HG03159 (cell line): ENCODE results near the gene DSCAM.
"Not testable (repeated sequence)": the region's sequence is repeated elsewhere in the genome, so short reads cannot be mapped to it uniquely, and the experiment has no call there.

Source experiments
- ATAC-seq: cut with Tn5 transposase; IDR thresholded peaks from one replicate; pipeline ENCODE4 v1.9.1; 2021; ENCODE audit warnings: mild to moderate bottlenecking, moderate library complexity; ENCODE audit not compliant: unreplicated experiment

Gene DSCAM

GRCh38 chr21:40846587-40847411, at the start of gene DSCAM:
TSS of gene DSCAM (minus strand) at chr21:40847158. CDS start at chr21:40846661, 497 bp downstream.
- no peak for ATAC-seq

- ATAC-seq: not testable (repeated sequence)
Observed at GRCh38 chr21:40895697-40896096, 48.7 kb upstream of the DSCAM start.

DNA sequence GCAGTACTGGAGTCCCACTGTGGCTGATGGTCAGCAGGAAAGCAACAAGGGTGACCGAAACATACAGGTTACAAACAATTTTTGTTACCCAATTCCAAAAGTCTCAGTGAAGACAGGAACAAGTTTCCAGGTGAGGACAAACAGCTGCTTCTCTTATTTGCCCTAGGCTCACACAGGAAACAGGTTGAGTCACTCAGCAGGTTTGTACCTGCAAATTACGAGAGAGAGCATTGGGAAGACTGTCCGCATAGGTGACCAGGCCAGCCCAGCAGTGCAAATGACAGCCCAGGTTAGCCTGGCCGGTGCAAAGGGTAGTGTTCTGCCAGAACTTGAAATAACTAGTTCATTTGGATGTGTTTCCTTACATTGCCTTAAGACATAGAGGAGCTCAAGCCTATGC, 40.0 kb upstream of the DSCAM start:
- ATAC-seq: no peak

- ATAC-seq: no peak
Observed at GRCh38 chr21:40886006-40886405, 39.0 kb upstream of the DSCAM start.

DNA sequence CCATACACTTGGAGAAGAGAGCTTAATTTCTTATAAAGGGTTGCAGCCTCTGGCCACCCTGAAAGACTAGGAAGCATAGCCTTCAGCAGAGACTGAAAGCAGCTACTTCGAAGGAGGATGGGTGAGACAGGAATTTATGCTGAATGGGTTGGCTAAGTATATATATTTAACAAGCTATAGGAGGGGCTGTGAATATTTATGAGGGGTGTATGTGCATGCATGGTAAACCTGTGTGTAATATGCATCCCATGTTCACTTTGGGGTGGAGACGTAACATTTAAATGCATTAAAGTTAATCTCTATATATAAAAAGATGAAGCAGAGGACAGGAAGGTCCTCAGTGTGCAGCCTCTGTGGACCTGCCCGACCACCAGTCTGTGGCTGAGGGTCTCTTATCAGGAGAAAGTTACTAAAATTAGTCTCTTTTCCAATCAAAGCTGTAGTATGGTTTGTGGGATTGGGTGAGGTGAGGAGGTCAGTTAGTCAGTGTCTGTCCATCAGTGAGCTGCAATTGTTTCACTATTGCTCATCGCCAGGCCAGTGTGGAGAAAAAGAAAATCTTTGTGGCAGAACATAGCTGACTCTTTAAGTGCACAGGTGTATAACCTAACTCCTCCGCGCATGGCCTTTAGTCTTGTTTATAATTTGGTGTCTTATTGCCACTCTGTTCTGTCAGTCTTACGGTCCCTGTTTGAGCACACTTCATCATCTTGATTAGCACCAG, 35.4 kb upstream of the DSCAM start:
- ATAC-seq: no peak

DNA sequence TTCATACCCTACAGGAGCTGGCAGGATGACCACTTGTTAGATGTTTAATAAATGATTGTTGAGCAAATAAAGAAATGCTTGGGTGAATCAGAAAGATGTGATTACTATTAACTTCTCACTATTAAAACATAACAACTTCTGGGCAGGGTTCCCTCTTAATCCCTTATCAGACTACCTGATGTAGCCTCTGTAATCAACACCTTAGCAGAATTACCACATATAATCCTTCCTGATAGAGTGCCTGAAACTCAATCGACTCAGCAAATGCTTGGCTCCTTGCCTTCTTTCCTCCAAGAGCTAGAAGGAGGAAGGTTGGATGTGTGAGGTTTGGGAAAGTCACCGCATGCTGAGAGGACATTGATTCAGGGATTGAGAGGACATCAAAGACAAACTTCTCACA, 34.8 kb upstream of the DSCAM start:
- no peak for ATAC-seq

GRCh38 chr21:40871099-40871498, 24.1 kb upstream of the DSCAM start:
- ATAC-seq: no peak

- ATAC-seq: no peak
Observed at GRCh38 chr21:40863839-40864238, 16.9 kb upstream of the DSCAM start.

- no peak for ATAC-seq
Observed at GRCh38 chr21:40858517-40858916, 11.6 kb upstream of the DSCAM start.

- ATAC-seq: no peak
Observed at GRCh38 chr21:40853956-40854688, 7.2 kb upstream of the DSCAM start.

DNA sequence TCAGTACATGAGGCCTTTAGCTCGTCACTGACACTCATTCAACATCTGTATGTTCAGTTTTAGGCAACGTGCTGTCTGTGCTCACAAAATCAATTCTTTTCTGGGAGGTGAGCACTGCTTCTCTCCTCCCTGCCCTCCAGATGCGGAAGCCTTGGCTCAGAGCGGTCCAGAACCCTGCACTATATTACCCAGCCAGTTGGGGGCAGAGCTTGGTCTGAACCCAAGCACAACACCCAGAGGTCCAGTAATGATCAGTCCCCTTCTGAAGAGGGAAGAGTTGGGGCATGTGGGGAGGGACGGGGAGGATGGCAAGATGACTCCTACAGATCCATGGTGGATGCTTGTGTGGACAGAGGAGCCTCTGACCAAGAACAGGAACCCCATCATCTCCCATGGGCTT, 5.6 kb upstream of the DSCAM start:
- no peak for ATAC-seq

GRCh38 chr21:40851749-40852148, 4.8 kb upstream of the DSCAM start:
- no peak for ATAC-seq

DNA sequence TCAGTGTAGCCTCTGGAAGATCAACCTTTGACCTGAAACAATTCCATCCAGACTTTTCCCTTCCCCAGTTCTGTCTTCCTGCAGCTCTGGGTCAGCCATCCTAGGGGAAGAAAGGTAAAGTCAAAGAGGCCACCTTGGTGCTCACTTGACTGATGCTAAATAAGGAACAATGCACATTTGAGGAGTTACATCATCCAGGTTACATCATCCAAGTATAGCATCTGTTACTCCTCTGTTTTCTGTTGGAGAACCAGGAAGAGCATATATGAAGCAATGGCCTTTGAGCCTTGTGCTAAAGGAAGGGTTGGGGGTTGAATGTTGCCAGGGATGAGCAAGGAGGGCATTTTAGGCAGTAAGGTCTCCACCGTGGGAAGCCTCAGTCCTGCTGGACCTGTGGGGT, 3.1 kb upstream of the DSCAM start:
- no peak for ATAC-seq

DNA sequence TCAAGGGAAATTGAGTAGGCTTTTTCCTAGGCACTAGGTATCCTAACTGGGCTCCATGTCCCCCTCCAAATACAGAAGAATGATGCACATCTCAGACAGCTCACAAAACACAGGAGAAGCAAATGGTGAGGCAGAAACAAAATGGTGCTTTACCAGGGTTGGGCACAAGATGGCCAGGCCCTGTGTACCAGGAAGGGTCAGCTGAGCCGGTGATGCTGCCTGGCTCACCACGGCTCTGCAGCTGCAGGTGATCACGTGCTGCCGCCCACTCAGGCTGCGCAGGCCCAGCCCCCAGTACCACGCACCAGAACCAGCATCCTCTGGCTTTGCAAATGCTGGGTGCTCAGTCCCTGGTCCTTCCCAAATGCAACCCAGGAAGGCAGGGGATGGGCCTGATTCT, 993 bp upstream of the DSCAM start:
- no peak for ATAC-seq

DNA sequence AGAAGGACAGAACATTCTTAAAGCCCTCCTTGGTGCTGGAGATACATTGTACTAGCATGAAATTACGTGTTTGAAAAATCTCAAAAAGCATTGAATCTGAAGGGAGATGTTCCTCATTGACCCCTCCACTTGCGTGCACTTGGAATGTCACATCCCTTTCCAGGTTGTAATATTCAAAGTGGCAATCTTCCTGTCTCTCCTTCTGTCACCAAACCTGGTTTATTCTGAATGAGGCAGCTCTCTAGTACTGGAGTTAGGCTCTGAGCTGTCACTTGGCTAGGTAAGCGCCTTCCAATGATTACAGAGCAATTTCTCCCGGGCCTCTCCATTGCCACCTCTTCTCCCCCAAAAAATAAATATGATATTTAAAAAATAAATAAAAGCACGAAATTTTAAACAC, 855 bp downstream of the DSCAM start:
- ATAC-seq: no peak

GRCh38 chr21:40845441-40845995, 1.4 kb downstream of the DSCAM start:
- no peak for ATAC-seq

- no peak for ATAC-seq
Observed at GRCh38 chr21:40844935-40845334, 2.0 kb downstream of the DSCAM start.

- no peak for ATAC-seq
Observed at GRCh38 chr21:40842197-40842552, 4.8 kb downstream of the DSCAM start.

DNA sequence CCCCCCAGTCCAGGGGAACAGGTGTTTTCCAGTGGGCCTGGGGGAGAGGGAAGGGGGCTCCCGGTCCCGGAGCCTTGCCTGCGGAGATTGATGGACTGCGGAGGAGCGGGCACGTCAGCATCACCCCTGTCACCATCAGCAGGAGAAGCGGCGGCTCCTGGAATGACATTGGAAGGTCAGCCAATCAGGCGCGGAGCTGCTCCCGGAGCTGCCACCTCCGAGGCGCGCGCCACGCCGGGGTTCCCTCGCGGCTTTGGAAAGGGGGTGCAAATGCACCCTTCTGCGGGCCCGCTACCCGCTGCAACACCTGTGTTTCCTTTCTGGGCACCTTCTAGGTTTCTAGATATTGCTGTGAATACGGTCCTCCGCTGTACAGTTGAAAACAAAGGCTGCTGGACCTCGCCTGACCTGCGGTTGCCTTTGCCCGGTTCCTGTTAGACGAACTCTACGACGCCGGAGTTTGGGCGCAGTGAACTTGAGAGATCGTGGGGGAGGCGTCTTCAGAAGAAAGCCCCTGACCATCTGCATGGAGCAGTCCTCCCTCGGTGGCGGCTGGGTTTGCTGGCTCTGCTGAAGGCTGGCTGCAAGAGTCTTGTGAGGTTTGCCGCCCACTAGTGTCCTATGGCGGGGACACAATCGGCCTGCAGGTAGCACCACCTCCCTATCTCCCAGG, 5.3 kb downstream of the DSCAM start:
- ATAC-seq: no peak

DNA sequence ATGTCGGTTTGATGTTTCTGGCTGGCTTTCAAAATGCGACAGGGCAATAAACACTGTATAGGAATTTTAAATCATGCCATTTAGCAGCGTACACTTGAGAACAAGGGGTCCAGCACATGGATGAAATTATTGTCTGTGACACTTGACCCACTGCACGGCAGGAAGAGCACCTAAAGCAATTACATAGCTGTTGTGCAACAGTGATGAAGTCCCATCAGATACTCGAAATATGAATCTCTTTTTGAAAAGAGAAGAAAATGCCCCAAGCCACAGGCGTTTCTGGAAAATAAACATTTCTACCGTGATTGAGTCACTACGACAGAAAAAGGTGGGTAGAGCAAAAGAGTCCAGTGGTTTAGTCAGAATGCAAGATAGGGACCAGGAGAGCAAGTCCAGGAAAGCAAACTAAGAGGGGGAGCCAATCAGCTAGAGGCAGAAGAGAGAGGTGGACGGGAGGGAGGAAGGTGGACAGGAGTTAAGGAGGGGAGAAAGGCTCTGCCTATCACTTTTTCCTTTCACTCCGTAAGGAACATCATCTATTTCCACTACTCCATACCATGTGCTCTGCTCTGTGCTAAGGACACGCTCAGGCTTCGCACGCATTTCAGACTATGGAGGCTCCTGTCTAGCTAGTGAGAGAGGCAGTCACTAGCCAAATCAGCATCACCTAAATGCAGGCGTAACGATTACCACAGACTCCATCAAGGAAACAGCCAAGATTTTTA, 6.4 kb downstream of the DSCAM start:
- ATAC-seq: no peak
